HG02623 (cell line): ENCODE measurements around the gene RELN.
"Not testable (repeated sequence)": the region's sequence is repeated elsewhere in the genome, so short reads cannot be mapped to it uniquely, and the experiment has no call there.

Source experiments
- ATAC-seq: cut with Tn5 transposase; IDR thresholded peaks from one replicate; pipeline ENCODE4 v1.9.1; 2021; ENCODE audit warnings: moderate library complexity; ENCODE audit not compliant: unreplicated experiment

Gene RELN

GRCh38 chr7:103905997-103906396, 83.5 kb downstream of the RELN start:
- ATAC-seq: no peak

DNA sequence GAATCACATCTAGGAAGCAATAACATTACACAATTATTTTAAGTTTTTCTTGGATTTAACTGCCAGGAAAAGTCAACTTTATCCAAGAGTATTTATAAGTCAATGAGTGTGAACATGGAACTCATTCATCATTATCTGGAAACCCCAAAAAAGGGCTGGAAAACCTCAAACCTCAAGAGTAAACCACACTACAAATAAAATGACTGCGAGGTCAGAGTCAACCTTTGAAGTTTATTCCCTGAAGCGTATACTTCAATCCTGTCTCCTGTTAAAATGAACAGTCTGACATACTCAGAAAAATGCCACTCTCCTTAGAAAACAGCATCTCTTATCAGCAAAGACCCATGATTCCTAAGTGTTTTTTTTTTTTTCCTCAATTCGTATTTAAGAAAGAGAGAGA, 86.5 kb downstream of the RELN start:
- no peak for ATAC-seq

DNA sequence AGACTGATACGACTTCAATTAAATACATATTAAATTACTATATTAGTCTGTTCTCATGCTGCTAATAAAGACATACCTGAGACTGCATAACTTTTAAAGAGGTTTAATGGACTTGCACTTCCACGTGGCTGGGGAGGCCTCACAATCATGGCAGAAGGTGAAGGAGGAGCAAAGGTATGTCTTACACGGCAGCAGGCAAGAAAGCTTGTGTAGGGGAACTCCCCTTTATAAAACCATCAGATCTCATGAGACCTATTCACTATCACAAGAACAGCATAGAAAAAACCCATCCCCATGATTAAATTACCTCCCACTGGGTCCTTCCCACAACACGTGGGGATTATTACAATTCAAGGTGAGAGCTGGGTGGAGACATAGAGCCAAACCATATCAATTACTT, 92.6 kb downstream of the RELN start:
- ATAC-seq: not testable (repeated sequence)

- no peak for ATAC-seq
These were observed 94.5 kb downstream of the RELN start for GRCh38 chr7:103894656-103895596.

GRCh38 chr7:103893350-103893749, 96.1 kb downstream of the RELN start:
- ATAC-seq: no peak

GRCh38 chr7:103889451-103889850, 100.0 kb downstream of the RELN start:
- ATAC-seq: no peak

DNA sequence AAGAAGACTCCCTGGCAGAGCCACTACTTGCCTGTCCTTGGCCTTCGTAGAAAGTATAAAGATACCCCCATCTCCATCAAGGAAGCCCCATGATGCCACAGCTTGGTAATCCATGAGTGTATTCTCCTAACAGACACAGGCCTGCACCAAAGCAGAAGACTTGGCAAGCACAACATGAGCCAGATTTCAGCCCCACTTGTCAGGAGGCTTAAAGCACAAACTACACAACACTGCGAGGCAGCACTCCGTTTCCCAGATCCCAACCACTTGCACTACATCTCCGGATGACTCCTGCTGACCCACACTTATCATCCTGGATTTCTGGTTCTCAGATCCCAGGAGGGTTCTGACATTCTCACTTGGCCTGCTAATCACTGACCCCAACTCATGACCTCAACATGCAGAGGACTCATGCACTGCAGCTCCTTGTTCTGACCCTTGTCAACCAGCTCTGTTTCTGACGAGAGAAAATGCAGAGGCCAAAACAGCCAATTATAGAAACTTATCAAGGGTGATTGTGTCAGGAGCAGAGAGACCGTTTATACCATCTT, 100.8 kb downstream of the RELN start:
- no peak for ATAC-seq

DNA sequence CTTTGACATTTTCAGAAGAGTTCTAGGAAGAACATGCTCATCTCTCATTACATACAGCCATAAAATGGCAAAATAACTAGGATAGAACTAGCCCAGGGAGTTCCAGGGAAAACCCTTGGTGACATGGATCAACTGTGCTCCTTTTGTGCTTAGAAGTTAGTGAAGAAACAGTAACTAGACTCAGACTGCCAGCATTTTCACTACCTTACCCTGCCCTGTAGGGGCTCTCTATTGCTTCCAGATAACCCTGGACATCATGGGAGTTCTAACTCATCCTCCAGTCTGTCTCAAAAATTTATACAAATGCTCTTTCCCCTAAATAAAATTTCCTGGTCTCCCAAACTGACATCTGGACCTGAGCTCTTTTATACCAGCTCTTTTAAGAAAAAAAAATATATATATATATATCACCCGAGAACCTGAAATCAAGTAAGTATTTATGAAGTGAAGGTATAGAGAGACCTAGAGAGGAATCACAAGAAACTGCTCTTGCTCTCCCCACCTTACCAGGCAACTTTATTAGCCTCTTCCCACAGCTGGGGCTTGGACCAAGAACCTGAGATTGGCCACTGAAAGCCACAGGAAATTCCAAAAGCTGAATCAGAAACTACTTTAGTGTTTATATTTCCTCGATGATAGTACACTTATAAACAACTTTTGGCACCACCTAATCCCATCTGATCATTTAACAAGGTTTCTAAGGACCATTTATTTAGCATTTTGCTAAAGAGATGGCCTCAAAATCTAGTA, 101.4 kb downstream of the RELN start:
- no peak for ATAC-seq

GRCh38 chr7:103887050-103887449, 102.4 kb downstream of the RELN start:
- ATAC-seq: no peak

GRCh38 chr7:103879928-103880600, 109.4 kb downstream of the RELN start:
- ATAC-seq: no peak

GRCh38 chr7:103879411-103879810, 110.0 kb downstream of the RELN start:
- no peak for ATAC-seq

GRCh38 chr7:103877565-103877964, 111.9 kb downstream of the RELN start:
- ATAC-seq: no peak

DNA sequence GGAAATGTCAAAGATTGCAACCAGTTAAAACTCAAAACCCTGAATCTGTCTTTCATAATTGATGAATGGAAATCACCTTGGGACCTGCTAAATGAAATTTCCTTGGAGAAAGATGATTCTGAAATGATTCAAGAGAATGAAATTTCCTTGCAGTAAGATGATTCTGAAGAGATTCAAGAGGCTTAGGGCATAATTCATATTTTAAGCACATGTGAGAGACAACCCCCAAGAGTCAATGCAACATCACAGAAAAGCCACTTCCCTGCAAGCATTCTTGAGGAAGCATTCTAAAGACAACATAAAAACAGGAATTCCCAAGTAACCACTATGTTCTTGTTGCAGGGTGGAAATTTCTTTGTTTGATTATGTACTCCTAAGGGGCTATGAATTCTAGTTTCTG, 113.7 kb downstream of the RELN start:
- ATAC-seq: no peak

GRCh38 chr7:103871473-103871872, 118.0 kb downstream of the RELN start:
- ATAC-seq: no peak

DNA sequence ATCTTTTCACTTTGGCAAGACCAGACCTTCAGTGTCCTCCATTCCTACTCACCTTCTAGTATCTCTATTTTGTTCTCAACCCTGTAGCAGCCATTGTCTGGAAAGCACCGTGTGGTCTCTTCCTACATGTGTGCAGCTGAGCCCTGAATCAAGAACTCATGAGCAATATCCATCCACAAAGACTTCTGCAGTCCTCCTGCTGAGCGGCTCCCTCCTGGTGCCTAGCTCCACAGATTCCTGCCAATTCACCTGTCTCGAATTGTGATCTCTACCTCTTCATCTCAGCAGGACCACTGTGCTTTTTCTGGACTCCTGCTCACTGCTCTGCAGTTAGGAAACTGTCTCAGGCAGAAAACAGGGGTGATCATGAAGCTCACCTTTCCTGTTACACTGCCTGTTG, 118.8 kb downstream of the RELN start:
- ATAC-seq: no peak

GRCh38 chr7:103867874-103868273, 121.6 kb downstream of the RELN start:
- no peak for ATAC-seq

DNA sequence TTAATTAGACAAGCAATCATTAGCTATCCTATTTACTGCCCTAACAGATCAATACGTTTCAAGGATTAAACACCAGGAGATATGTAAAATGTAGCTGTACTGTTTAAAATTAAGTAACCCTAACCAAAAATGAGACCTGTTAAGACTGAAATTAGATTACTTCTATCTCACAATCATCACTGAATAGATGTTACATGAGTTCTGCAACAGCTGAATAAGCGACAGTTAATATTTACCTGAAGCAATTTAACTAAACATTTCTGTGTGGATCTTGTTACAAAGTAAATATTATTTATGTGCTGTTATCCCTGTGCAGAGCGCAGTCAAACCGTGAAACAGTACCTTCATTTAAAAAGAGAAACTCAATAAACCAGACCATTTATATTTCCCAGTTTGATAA, 122.5 kb downstream of the RELN start:
- no peak for ATAC-seq

DNA sequence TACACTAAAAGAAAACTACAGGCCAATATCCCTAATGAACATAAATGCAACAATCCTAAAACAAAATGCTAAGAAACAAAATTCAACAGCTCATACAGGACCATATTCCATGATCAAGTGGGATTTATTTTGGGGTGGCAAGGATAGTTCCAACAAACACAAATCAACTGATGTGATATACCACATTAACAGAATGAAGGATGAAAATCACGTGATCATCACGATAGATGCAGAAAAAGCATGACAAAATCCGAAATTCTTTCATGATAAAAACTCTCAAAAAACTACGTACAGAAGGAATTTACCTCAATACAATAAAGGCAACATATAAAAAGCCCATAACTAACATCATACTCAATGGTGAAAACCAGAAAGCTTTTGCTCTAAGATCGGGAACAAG, 124.0 kb downstream of the RELN start:
- ATAC-seq: no peak

DNA sequence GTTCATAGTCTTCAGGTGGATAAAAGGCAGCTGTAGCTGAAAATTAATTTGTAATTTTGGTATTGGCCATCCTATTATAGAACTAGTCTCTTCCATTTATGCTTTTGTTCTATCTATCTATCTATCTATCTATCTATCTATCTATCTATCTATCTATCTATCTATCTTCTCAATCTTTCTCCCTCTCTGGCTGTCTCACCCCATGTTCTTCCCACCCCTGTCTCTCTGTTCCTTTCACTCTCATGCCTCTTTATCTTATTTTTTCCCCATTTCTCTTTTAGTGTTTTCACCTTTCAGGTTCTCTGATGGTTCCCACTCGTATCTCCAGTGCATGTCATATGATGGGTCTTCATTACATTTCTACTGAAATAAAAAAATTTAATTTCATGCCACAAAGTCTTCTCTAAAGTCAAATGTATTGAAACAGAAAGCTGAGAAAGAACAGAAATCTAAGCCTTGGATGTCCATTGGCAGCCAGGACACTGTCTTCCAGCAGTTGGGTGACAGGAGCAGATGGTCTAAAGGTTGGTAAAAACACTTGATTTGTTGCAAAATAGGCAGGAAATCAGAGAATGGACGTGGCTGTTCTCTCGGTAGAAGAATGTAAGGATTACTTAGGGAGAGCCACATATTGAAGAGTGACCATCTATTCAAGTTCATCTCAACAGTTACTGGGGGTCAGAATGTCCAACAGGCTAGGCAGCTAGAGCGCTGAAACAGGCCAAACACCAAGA, 127.0 kb downstream of the RELN start:
- ATAC-seq: no peak

DNA sequence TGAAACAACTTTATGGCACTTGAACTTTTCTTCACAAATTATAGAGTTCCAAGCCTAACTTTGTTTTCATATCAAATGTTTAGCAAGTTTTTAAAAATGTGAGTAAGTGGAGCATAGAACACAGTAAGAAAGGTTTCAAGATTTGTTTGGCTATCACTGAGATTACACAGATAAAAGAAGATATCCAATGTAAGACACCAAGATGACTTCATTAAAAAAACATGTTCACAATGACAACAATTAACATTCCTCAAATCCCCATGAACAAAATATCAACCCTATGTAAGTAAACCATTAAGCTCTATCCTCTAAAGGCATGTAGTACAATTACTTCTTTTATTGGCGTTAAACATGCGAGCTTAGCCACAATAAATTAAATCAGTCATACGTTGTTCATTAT, 129.7 kb downstream of the RELN start:
- no peak for ATAC-seq

GRCh38 chr7:103857435-103857834, 132.0 kb downstream of the RELN start:
- no peak for ATAC-seq
